Bone marrow (tissue), 2 donors: ENCODE measurements around the gene TXK.
"Not testable (repeated sequence)": the region's sequence is repeated elsewhere in the genome, so short reads cannot be mapped to it uniquely, and the experiment has no call there.

ENCODE experiments used
- DNase-seq, 2 donors: peaks; one replicate each; lab custom pipeline; 2025; lab: John Stamatoyannopoulos, UW

The TXK gene

DNA sequence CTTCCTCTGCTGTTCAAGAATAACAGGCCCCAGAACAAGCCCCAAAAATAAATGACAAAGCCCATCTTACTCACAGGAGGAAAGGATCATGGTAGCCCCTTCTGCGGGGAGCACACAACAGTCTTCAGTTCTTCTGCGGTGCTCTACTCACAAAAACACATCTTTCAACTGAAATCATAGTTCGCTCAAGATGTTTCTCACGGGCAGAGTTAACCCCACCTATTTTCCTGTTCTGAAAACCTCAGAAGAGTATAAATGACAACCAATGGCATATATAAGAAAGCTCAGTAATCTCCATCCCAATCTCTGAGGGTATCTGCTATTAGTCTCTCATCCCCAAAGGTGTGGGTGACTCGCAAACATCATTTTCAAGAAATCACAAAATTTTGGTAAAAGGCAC is at the start of gene TXK:
Gene TXK (minus strand): TSS at position 170 of the 400 bp plus-strand sequence. CDS start 80 bp downstream, at position 90.
- no peak for DNase-seq

DNA sequence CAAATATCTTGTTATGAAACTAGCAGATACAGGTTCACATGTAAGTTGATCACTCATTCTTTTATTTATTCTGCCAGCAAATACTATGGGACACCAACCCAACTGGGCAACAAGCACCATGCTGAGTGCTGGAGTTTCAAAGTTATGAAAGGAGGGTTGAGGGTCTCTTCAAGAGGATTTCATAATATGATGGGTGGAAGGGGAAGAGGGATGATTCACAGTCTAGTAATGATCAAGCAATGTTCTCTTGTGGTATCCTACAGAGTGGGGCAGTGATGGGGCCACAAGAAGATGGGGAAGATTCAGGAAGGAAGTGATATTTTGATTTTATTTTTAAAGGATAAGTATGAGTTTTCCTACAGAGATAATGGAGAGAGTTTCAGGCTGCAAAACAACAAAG is 46.2 kb upstream of the TXK start:
- peak in 1 of 2 donors; percentile 83 for DNase-seq

DNA sequence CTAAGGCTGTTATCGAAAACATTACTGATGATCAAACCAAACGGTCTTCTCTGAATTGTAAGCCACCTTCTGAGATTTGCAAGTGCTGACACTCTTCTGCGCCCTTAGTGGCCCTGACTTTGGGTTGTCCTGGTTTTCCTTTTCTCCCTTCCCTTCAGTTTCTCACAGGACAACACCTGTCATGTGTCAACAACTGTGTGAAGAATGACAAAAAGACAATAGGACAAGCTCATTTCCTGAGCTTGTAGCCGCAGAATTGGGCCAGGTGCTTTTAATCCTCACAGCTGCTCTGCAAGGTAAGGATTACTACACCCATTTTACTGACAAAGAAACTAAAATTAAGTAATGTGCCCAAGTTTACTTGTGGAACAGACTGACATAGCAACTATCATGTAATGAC is 44.9 kb upstream of the TXK start:
- no peak for DNase-seq

DNA sequence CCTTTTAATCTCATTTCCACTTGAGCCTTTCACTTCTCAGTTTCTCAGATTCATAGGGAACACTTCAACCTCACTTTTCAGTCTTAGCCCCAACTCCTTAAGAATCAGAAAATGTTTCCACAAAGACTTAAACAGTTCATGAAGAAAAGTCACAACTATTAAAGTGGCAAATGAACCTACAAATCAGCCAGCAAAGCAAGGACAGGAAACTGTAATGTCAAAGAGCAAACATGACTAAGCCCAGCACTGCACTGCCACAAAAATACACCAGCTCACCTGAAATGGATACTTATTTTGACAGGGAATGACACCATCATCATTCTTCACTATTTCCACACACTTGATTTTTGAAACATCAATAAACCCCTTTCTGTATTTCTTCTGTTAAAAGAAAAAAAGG is 41.8 kb upstream of the TXK start:
- no peak for DNase-seq

DNA sequence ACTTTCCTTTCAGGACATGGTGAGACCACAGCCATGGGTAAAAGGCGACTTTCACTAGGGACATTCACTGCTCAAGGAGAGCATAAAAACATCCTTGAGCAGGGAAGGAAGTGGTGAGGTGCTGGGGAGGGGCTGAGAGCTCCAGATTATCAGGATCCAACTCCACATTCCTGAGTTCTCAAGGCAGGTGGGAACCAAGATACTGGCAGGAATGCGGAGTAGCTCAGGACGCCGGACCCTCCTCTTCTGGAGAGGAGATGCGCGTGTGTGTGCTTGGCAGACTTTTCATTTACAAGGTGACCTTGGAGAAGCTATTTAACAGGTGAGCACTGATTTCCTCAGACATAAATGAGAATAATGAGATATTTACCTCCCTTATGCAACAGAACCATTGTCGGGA is 41.3 kb upstream of the TXK start:
- DNase-seq = no peak

DNA sequence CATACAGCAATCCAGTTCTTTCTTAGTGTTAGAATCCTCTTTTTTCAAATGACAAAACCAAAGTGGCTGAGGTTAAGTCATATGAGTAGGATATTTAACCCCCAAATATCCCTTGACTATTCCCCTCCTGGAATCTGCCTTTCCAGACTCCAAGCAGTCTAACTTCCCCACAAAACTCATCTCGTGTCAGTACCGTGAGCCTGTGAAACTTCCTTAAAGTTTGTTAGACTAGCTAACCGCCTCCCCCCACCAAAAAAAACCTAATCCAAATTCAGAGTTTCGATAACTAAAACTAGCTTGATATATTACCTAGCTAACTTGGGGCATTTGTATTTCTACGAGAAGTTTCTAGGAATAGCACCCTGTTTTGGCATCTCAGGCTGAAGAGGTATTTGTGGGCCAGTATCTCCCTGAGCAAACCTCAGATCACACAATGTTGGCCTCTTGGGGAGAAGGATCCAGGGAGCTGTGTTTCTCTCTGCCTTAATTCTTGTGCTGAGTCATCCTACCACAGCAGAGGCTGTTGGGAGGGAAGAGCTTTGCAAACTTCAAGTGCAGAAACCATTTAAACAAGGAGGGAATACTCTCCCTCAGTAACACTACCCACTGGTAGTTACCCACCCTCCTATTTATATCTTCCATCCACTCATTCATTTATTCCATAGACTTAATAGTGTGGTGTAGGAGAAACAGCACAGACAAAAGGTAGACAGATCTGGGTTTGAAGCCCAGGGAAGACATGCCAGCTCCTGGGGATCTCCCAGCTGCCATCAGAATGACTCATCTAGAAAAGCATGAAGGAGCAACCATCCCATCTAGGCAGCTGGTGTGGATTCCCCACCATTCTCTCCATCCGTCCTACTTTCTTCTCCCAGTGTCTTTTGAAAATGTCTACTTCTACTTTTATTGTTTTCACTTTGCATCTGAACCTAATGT is 39.3 kb upstream of the TXK start:
- DNase-seq = peak in 1 of 2 donors; percentile 59

DNA sequence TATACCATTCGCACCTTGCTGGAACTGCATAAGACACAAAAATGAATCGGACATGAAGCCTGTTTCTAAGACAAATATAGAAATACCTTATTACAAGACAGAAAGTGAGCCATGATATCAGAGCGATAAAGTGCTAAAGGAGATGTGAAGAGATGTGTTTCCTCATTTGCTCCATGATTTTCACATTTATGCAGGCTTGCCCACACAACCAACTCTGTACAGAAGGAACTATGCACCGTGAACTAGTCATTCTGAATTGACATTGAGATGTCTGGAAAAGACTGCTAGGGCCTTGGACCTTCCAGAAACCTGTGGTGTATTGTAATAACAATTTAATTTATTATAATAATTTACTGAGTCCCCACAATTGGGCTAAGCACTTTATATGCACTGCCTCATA is 38.6 kb upstream of the TXK start:
- no peak for DNase-seq

DNA sequence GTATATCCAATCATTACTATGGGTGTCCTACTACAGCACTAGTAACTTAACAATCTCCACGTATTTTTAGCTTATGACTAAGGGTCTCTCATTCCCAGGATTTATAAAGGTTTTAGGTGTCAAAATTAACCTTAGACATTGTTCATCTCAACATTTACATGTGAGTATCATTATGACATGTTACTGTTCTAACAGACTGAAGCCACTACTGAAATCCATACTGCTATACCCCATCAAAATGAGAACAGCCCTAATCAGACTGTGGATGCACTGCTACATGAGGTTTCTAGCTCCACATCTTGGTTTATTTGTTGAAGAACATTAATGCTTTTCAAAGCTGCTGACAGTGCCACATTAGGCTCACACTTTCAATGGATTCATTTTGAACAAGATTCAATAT is 35.6 kb upstream of the TXK start:
- no peak for DNase-seq

DNA sequence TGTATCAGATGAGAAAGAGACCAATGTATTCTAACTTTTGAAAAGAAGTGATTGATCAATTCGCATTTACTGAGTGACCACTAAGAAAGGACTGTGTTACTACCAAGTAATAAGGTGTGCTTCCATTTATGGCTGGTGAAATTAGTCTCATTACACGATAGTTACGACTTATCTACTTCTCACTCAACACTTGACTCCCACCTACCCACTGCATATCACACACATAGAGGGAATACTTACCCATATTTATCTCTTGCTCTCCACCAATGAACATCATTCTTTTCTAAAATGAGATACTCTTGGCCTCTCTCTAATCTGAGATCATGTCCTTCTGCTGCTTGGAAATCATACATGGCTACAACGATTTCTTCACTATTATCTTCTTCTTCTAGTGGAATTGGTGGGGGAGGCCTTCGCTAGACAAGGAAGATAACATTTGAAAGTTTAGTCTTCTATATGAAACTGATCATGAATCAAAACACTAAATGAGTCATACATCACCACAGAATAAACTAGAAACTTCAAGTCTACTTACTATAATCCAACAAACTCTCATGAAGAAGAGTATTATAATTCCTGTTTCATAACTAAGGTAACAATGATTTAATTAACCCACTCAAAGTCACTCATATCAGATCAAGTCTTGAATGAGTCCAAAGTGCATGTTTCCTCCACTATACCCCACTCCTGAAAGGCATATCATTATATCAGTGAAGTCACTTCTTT is 33.7 kb upstream of the TXK start:
- no peak for DNase-seq

DNA sequence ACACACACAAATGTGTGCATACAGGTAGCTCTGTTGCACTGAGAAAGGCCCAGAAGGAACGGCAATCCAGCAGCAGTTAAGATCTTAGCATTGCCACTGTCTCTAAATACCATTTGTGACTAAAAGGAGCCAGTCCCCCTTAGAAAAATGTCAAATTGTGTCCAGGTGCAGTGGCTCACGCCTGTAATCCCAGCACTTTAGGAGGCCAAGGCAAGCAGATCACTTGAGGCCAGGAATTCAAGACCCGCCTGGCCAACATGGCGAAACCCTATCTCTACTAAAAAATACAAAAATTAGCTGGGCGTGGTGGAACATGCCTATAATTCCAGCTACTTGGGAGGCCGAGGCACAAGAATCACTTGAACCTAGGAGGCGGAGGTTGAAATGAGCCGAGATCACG is 30.5 kb upstream of the TXK start:
- DNase-seq = not testable (repeated sequence)

DNA sequence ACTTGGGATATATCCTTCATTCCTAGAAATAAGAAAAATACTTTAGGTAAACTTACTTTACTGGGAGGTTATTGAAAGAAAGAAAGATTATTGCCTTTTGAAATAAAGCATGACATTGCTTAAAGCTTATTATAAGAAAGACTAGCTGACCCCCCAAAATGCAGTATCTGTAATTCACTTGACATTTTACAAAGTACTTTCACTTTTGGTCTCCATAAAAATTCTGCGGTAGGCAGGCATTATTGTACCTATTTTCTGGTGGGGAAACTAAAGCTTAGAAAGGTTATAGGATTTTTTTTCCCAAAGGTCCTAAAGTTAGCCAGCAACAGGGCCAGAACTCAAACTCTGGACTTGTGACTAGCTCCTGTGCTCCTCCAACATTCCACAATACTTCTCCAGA is 29.7 kb upstream of the TXK start:
- no peak for DNase-seq

DNA sequence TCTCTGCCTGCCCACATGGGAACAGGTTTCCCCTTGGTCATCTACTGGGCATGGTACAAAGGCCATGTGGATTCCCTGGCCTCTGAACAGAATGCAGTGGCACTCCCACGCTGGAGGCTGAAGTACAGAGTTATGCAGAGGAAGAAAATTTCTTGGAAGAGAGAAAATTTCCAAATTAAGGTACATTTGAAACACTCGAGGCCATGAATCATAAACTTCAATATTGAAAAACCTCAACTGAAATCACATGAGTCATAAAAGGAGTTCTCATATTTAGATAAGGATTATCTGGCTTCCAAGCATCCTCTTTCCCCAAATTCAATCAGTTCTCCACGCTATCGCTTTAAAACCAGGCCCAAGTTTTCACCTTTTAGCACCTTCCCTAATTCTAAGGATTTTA is 28.1 kb upstream of the TXK start:
- DNase-seq = no peak

DNA sequence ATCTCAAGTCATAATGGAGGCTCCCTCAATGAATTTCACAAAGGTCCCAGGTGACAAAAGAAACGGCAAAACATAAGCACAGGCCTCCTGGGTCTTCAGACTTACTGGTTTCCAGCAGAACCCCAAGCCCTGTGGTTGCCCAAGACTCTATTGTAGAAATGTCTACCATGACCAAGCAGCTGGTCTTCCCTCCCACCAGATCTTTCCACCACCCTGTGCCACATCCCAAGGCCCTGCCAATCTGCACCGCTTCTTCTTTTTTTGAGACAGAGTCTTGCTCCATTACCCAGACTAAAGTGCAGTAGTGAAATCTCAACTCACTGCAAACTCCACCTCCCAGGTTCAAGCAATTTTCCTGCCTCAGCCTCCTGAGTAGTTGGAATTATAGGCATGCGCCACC is 23.2 kb upstream of the TXK start:
- DNase-seq = no peak

DNA sequence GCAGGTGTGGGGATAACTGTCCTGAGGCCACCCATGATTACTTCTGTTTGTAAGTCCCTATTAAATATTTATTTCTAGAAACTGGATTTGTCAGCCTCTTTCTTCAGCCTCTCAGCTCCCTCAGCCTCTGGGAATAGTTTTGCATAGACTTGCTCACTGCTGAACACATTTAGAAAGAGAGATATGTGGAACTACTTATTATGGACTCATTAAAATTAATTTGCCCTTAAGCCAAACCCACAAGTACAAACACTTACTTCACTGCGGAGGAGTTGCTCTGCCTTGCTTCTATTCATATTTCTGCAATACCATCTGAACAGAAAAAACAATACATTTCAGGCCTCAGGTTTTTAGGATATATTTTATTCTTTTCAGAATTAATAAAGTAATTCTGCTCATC is 22.4 kb upstream of the TXK start:
- no peak for DNase-seq

DNA sequence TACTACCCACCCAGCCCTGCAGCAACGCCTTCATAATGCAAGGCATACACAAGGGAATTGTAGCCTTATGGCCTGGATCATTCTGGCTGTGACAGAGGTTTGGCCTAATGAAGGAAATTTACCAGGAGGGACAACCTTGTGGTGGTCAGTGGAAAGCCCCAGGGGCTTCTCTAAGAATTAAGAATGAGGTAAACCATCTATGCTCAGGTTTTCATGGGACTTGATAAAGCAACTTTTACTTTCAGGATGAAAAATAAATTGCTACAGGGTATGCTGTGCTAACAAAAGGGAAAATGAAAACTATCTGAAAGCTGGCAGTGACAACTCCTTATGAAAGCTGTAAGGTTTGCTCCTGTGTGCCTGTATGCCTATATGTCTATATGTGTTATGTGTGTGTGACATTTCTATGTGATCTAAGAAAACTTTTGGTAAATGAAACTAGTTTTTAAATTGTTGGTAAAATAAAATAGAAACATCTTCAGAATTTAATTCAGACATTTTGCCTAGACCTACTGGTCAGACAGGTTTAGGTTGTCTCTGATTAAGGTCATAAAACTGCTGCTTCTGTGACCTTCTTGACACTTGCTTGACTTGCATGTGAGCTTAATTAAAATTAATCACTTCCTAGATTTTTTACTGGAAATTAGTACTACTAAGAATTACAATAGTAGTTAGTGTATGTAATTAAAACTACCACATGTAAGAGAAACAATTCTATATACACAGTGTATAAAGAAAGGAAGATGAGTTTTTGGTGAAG is 19.9 kb upstream of the TXK start:
- no peak for DNase-seq

DNA sequence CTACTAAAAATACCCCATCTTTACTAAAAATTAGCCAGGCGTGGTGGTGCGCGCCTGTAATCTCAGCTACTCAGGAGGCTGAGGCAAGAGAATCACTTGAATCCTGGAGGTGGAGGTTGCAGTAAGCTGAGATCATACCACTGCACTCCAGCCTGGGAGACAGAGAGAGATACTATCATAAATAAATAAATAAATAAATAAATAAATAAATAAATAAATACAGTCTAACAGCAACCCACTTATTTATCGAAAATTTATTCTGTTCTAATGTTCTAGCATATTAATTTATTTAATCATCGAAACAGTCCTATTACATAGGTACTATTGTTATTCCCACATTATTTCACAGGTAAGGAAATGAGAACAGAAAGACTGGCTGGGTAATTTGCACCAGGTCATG is 18.2 kb upstream of the TXK start:
- DNase-seq = no peak

DNA sequence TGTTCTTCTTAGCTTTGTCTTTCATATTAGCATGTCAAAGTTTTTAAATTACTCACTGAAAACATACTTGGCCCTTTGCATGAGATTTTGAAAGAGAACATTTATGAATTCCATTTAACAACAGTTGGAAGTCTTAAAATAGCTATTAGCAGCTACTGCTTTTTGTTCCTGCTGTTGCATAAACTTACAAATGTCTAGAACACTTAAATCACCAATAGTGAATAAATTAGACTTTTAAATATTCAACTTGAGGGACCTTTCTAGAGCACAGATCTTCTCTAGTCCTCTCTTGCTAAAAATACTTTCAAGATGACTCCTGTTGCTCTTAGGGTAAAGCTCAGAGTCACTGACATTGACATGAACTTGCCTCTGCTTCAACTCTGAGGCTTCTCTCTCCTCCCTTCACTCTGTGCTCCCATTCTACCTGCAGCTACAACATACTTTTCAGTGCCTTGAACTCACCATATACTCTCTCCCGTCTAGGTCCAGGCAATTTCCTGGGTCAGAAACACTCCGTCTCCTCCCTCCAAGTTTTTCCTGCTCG is 15.8 kb upstream of the TXK start:
- no peak for DNase-seq

DNA sequence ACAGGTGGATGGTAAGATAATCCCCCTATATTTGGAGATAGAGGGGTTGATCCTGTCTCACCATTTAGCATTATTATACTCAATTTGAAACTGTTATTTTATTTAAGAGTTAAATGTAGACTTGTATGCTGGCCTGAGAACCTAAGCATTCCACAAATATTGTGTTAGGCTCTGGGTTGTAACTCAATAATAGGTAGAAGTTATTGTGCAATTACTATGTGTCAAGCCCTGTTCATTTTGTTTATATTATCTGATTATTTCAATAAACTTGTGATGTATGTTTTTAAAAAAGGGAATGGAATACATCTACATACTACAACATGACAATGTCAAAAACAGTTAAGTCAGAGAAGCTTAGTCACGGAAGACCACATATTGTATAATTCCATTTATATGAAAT is 13.6 kb upstream of the TXK start:
- DNase-seq = no peak

DNA sequence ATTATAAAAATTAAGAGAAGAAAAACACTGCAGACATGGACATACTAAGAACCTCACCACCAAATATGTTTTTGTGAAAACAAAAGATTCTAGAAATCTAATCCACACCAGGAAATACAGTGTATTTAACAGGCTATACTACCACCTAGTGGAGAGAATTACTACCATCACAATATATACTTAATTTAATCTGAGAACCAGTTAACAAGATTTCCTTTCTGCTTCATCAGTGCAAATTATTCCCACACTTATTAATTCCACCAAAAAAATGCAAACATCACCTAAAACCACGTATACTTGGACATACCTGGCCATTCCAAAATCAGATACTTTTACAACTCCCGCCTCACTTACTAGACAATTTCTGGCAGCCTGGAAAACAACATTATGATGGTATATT is 7.0 kb upstream of the TXK start:
- DNase-seq = peak in 1 of 2 donors; percentile 46

DNA sequence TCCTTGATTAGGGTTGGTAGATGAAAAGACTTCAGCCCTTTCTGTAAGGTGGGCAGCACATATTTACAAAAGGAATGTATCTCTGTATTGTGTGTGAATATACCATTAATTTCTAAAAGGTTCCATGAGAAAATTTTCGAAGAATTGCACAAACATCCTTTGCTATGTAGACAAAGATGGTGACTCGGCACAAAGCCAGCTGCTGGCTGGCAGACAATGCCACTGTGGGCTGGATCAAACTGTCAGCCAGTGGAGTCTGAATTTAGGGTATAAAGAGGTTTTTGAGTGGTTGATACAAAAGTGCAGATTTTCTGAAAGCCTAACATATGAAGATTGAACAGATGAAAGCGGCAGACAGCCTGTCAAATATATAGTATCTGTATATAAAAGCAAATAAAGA is 5.6 kb upstream of the TXK start:
- DNase-seq = peak in 1 of 2 donors; percentile 10

DNA sequence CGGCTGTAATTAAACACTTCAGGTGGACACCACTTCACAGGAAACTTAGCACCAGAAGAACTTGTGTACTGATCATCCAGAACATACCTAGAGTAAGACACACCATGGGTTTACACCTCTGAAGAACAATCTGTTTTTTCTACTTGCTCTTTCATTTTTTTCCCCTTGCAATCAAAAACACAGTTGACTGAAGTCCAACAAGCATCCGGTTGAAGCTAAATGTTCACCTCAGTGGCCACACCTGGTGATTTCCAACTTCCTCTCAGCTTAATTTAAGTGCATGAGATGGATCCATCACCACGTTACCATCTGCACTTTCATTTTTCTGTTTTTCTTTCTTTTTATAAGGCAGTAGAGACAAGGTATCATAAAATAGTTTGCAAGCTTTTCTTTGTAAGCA is 4.9 kb upstream of the TXK start:
- no peak for DNase-seq

DNA sequence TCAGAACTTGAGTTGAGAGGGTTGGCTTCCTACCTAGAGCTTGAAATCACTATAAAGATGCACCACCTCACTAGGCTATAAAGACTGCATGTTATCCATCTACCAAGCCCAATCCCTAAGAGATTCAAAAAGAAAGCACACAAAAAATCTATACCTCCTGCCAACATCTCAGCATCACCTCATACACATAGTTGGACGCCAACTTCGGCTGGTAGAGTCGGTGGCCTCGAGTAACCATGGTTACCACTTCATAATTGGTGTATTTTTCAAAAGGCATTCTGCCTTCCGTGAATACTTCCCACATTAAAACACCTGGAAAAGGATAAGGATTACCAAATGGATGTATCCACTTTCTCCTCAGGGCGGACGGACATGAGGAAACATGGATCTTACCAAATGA is 4.5 kb upstream of the TXK start:
- no peak for DNase-seq
